ENCODE data around the gene BCKDK.

The BCKDK gene

GRCh38 chr16:31108035-31108793 is at the start of gene BCKDK:
Gene BCKDK, plus strand, starts transcription at chr16:31108386. Its CDS starts 838 bp downstream, at chr16:31109224.
- peak; percentile 53 for DNase-seq (ENCODE audit: low read depth)

- no peak for DNase-seq (ENCODE audit: low read depth)
Measured at GRCh38 chr16:31061126-31061812, 46.9 kb upstream of the BCKDK start.

- DNase-seq (ENCODE audit: low read depth), result no peak
Measured at GRCh38 chr16:31061813-31062440, 46.3 kb upstream of the BCKDK start.

GRCh38 chr16:31063495-31063842 is 44.7 kb upstream of the BCKDK start:
- DNase-seq (ENCODE audit: low read depth), result no peak

- DNase-seq (ENCODE audit: low read depth), result no peak
Measured at GRCh38 chr16:31063843-31064611, 44.2 kb upstream of the BCKDK start.

- no peak for DNase-seq (ENCODE audit: low read depth)
Measured at GRCh38 chr16:31064882-31065461, 43.2 kb upstream of the BCKDK start.

- DNase-seq (ENCODE audit: low read depth), result no peak
Measured at GRCh38 chr16:31067342-31067741, 40.8 kb upstream of the BCKDK start.

- DNase-seq (ENCODE audit: low read depth), result no peak
Measured at GRCh38 chr16:31071861-31072260, 36.3 kb upstream of the BCKDK start.

- no peak for DNase-seq (ENCODE audit: low read depth)
Measured at GRCh38 chr16:31072540-31073141, 35.5 kb upstream of the BCKDK start.

- peak; percentile 74 for DNase-seq (ENCODE audit: low read depth)
Measured at GRCh38 chr16:31073142-31073969, 34.8 kb upstream of the BCKDK start.

GRCh38 chr16:31073970-31074813 is 34.0 kb upstream of the BCKDK start, which contains the start of the genes ZNF646 and ZNF668:
Gene ZNF646, plus strand, starts transcription at chr16:31074422. Its CDS starts 1,903 bp downstream, at chr16:31076325.
Gene ZNF668, minus strand, starts transcription at chr16:31074240. Its CDS starts 9,781 bp downstream, at chr16:31064459.
- peak; percentile 98 for DNase-seq (ENCODE audit: low read depth)

- DNase-seq (ENCODE audit: low read depth), result no peak
Measured at GRCh38 chr16:31074814-31075183, 33.4 kb upstream of the BCKDK start.

- DNase-seq (ENCODE audit: low read depth), result no peak
Measured at GRCh38 chr16:31076319-31076718, 31.9 kb upstream of the BCKDK start.

GRCh38 chr16:31077024-31077423 is 31.2 kb upstream of the BCKDK start:
- DNase-seq (ENCODE audit: low read depth), result no peak

- no peak for DNase-seq (ENCODE audit: low read depth)
Measured at GRCh38 chr16:31077592-31078396, 30.4 kb upstream of the BCKDK start.

GRCh38 chr16:31078597-31079341 is 29.4 kb upstream of the BCKDK start:
- no peak for DNase-seq (ENCODE audit: low read depth)

GRCh38 chr16:31079342-31079944 is 28.7 kb upstream of the BCKDK start:
- DNase-seq (ENCODE audit: low read depth), result no peak
